ENCODE data around the gene STIM1. TPM values are rescaled to one million over a fixed set of nuclear protein-coding genes. Genes with fewer than 3 reads are reported as not detected.

Gene STIM1
- total RNA-seq, 6 experiments from 2014 or later = 36.4 to 48.0 (median 40.5) TPM

DNA sequence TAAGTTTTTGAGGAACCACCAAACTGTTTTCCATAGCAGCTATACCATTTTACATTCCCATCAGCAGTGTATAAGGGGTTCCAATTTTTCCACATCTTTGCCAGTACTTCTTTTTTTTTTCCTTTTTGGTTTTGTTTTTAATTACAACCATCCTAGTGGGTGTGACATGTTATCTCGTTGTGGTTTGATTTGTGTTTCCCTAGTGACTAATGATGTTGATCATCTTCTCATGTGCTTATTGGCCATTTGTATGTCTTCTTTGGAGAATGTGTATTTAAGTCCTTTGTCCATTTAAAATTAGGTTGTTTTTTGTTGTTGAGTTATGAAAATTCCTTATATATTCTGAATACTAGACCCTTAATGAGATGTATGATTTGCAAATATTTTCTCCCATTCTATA lies 59.3 kb downstream of the STIM1 start:
- no peaks in the 10 kb centered on the region for H3K36me3 ChIP-seq
- 10% methylated on average over 1 of the region's 1 CpG for WGBS (ENCODE audit: insufficient coverage, low coverage, low lambda C conversion rate, missing lambda C conversion rate)
- no peak overlapping the region for H3K4me3 ChIP-seq
- ATAC-seq = peak in 1 of 4 donors; percentile 31
- no peaks in the 10 kb centered on the region for H3K9me3 ChIP-seq
- no peaks in the 10 kb centered on the region for H3K27me3 ChIP-seq
- DNase-seq = no peak
- no peak for TF ChIP-seq POLR2A (IDR thresholded peaks at IDR 0.05)
- TF ChIP-seq, protein P1, sequence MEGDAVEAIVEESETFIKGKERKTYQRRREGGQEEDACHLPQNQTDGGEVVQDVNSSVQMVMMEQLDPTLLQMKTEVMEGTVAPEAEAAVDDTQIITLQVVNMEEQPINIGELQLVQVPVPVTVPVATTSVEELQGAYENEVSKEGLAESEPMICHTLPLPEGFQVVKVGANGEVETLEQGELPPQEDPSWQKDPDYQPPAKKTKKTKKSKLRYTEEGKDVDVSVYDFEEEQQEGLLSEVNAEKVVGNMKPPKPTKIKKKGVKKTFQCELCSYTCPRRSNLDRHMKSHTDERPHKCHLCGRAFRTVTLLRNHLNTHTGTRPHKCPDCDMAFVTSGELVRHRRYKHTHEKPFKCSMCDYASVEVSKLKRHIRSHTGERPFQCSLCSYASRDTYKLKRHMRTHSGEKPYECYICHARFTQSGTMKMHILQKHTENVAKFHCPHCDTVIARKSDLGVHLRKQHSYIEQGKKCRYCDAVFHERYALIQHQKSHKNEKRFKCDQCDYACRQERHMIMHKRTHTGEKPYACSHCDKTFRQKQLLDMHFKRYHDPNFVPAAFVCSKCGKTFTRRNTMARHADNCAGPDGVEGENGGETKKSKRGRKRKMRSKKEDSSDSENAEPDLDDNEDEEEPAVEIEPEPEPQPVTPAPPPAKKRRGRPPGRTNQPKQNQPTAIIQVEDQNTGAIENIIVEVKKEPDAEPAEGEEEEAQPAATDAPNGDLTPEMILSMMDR (IDR thresholded peaks at IDR 0.05) = no peak
- peaks cover 0 to 39% (median 15%) of the 10 kb centered on the region in 4 donors for H3K4me1 ChIP-seq
- peak overlapping the region in 2 of 3 donors; percentile 62 to 64 for H3K27ac ChIP-seq
- intact Hi-C loops (cut with DNase I) = no loop called here

DNA sequence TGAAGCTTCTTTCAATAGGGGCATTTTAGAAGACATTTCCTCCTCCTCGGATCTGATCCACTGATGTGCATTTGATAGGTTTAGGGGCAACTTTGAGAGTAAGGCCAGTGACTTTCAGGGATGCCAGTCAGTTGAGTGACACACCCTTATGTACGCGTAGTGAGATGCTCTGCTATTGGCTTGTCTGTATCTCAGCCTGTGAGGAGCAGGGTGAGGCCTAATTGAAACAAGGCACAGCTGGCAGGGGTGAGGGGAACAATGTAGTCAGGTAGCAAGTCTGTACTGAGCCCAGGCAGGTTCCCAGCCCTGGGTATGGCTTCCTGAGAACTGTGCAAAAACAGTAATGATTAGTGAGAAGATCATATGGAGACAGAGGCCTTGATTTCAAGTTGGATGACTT lies 61.5 kb downstream of the STIM1 start:
- no peak for DNase-seq
- Histone ChIP-seq H3K9me3 (no peaks in the 10 kb centered on the region), H3K36me3 (no peaks in the 10 kb centered on the region), H3K27me3 (no peaks in the 10 kb centered on the region), H3K4me3 (no peak overlapping the region), H3K27ac (peak overlapping the region in 1 of 3 donors; percentile 62), H3K4me1 (peaks cover 0 to 39% (median 15%) of the 10 kb centered on the region in 4 donors)
- peak in 1 of 4 donors; percentile 3 for ATAC-seq
- 67% methylated on average over 1 of the region's 3 CpGs for WGBS (ENCODE audit: insufficient coverage, low coverage, low lambda C conversion rate, missing lambda C conversion rate)
- intact Hi-C loops (cut with DNase I) = no loop called here
- no peak for TF ChIP-seq POLR2A (IDR thresholded peaks at IDR 0.05)
- TF ChIP-seq, protein P1 (IDR thresholded peaks at IDR 0.05) = no peak

DNA sequence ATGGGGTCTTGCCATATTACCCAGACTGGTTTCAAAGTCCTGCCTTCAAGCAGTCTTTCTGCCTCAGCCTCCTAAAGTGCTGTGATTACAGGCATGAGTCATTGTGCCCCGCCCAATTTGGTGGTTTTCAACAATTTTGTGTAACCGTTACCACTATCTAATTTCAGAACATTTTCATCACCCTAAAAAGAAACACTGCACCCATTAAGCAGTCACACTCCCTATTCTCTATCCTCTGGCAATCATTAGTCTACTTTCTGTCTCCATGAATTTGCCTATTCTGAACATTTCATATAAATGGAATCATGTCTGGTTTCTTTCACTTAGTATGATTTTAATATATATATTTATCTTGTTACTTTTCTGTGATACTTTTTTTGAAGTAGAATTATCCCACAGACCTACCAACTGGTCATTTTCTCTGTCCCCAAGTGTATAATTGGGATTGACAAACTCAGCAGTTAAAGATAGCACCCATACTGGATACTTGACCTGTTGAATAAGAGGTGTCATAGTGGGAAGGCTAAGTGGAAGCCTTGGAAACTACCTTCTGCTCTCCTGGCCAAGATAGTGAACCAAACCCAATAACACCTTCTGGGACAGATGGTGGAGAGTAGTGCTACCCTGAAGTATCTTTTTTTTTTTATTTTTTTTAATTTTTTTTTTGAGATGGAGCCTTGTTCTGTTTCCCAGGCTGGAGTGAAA lies 64.8 kb downstream of the STIM1 start:
- intact Hi-C loops (cut with DNase I) = no loop called here
- H3K27me3 ChIP-seq = no peaks in the 10 kb centered on the region
- DNase-seq (no peak), ATAC-seq (peak in 1 of 4 donors; percentile 33)
- peaks cover 0 to 13% (median 6%) of the 10 kb centered on the region in 4 donors for H3K4me1 ChIP-seq
- H3K4me3 ChIP-seq = no peak overlapping the region
- WGBS (ENCODE audit: insufficient coverage, low coverage, low lambda C conversion rate, missing lambda C conversion rate) = 50% methylated on average over 2 of the region's 2 CpGs
- H3K9me3 ChIP-seq = no peaks in the 10 kb centered on the region
- no peak overlapping the region for H3K27ac ChIP-seq
- TF ChIP-seq, protein P1 (IDR thresholded peaks at IDR 0.05) = no peak
- TF ChIP-seq POLR2A (IDR thresholded peaks at IDR 0.05) = no peak
- no peaks in the 10 kb centered on the region for H3K36me3 ChIP-seq

DNA sequence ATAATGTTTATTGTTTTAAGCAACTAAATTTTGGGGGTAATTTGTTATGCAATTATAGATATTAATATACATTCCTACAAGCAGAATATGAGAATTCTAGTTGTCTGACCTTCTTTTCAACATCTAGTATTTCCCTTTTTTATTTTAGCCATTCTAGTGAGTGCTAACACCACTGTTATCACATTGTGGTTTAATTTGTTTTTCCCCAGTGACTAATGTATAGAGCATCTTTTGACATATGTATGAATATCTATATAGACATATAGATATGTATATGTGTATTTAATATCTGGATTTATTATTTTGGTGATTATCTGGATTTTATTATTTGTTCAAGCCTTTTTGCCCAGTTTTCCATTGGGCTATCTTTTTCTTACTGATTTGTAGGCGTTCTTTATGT lies 66.6 kb downstream of the STIM1 start:
- WGBS (ENCODE audit: insufficient coverage, low coverage, low lambda C conversion rate, missing lambda C conversion rate) = 100% methylated on average over 1 of the region's 1 CpG

More for the DNA sequence above, 66.6 kb downstream of the STIM1 start:
- no peaks in the 10 kb centered on the region for H3K27me3 ChIP-seq
- intact Hi-C loops (cut with DNase I) = no loop called here
- H3K4me1 ChIP-seq = peaks cover 0 to 9% (median under 1%) of the 10 kb centered on the region in 4 donors
- no peaks in the 10 kb centered on the region for H3K9me3 ChIP-seq
- DNase-seq = no peak
- no peak overlapping the region for H3K4me3 ChIP-seq
- no peak for TF ChIP-seq POLR2A (IDR thresholded peaks at IDR 0.05)
- TF ChIP-seq, protein P1 (IDR thresholded peaks at IDR 0.05) = no peak
- no peak for ATAC-seq
- H3K36me3 ChIP-seq = no peaks in the 10 kb centered on the region
- no peak overlapping the region for H3K27ac ChIP-seq

All from right lobe of liver (tissue), 6 donors.